GM18507 (cell line): ENCODE data around the gene AKTIP.
"Not testable (repeated sequence)": the region's sequence is repeated elsewhere in the genome, so short reads cannot be mapped to it uniquely, and the experiment has no call there.

Source experiments
- DNase-seq: peaks from one replicate; pipeline ENCODE4 v3.0.0; 2011; ENCODE audit warnings: low read depth; ENCODE audit not compliant: insufficient read length; ENCODE audit errors: extremely low spot score
- FAIRE-seq: peaks from 2 replicates; lab custom pipeline; 2011; peaks lifted over from hg19 to GRCh38; lab: Jason Lieb, UNC

The AKTIP gene

GRCh38 chr16:53502331-53503269 is at the start of gene AKTIP:
AKTIP (minus strand) TSS chr16:53503209; CDS start chr16:53500259, 2,950 bp downstream.
- FAIRE-seq (no peak), DNase-seq (no peak)

GRCh38 chr16:53549970-53550690 is 47.1 kb upstream of the AKTIP start:
- DNase-seq, result peak; percentile 40

GRCh38 chr16:53546988-53547391 is 44.0 kb upstream of the AKTIP start:
- DNase-seq (no peak), FAIRE-seq (no peak)

More at GRCh38 chr16:53549970-53550690, 47.1 kb upstream of the AKTIP start:
- FAIRE-seq, result peak; percentile 82

DNA sequence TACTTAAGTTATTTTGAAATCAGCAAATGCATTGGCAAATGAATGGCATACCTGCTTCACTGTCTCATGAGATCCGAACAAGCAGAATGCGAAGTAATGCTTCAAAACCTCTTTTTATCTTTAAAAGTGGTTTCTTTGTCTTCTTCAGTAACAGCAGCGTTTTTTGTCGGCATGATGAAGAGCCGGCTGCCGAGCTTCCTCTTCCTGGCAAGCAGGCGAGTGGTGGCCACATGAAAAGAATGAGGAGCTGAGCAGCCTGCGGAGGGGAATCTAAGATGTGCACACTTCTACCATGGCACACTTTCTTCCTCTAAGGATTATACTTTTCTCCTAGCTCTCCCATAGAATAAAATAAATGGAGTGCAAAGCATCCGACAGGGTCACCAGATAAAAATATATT is 42.4 kb upstream of the AKTIP start:
- FAIRE-seq (no peak), DNase-seq (no peak)

DNA sequence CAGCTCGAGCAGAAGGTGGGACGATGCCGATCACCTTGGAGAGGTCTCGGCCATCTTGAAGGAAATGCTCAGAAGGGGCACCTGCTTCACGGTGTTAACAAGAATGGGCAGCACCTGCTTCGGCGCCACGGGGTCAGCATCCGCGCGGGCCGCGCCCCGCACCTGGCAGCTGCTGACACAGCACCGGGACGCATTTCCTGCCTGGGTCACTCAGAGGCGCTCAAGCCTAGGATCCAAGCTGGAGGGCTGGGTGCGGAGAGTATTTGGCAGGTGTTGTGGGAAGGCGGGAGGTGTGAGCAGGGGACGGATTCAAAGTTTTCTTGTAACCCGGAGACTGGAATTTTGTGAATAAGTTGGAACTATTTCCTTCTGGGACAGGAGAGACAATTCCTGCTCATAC is 39.3 kb upstream of the AKTIP start:
- DNase-seq (no peak), FAIRE-seq (no peak)

DNA sequence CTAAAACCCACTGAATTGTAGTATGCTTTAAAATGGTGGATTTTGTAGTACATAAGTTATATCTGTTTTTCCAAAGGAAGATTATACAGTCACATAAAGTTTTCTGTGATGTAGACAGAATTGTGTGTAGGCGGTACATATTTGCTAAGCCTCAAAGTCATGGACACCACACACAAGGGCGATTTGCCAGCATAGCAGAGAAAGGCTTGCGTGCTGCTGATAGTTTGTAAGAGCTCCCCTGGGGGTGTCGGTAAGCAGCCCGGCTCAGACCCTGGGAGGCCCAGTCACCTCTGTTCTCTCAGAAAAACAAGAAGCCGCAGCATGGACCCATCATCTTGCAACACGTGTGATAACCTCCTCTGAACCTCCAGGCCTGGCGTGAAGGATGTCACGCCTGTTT is 38.3 kb upstream of the AKTIP start:
- DNase-seq (no peak), FAIRE-seq (no peak)

- not testable (repeated sequence) for FAIRE-seq
Observed at GRCh38 chr16:53539759-53540718, 37.0 kb upstream of the AKTIP start.

GRCh38 chr16:53539346-53539745 is 36.3 kb upstream of the AKTIP start:
- DNase-seq, FAIRE-seq: not testable (repeated sequence)

More at GRCh38 chr16:53539759-53540718, 37.0 kb upstream of the AKTIP start:
- DNase-seq, result not testable (repeated sequence)

DNA sequence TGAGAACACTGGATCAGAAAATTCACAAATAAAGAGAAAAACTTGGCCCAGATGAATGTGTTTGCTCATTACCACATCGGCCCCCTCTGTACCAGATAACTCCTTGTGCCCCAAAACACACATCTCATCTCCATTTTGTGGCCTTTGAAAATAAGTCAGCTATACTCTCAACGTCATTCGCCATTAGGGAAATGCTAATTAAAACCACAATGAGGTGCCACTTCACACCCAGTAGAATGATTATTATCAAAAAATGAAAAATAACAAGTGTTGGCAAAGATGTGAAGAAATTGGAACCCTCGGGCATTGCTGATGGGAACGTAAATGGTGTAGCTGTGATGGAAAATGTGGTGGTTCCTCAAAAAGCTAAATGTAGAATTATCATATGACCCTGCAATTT is 34.6 kb upstream of the AKTIP start:
- DNase-seq (no peak), FAIRE-seq (no peak)

GRCh38 chr16:53534206-53534605 is 31.2 kb upstream of the AKTIP start:
- DNase-seq (no peak), FAIRE-seq (no peak)

DNA sequence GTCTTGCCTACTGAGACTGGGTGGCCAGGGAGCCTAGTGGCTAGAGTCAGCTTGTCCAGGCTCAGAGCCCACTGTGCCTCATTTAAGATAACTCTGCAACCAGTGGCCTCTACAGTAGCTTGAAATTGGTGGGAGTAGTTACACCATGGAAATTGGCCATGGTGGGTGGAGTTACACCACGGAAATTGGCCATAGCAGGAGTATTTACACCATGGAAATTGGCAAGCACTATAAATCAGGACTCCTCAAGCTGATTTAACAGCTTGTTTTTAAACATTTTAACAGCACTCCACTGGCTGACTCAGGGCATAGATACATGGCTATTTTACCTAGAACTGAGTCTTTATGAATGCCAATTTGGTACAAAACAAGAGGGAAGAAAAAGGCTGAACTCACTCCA is 27.7 kb upstream of the AKTIP start:
- no peak for FAIRE-seq

DNA sequence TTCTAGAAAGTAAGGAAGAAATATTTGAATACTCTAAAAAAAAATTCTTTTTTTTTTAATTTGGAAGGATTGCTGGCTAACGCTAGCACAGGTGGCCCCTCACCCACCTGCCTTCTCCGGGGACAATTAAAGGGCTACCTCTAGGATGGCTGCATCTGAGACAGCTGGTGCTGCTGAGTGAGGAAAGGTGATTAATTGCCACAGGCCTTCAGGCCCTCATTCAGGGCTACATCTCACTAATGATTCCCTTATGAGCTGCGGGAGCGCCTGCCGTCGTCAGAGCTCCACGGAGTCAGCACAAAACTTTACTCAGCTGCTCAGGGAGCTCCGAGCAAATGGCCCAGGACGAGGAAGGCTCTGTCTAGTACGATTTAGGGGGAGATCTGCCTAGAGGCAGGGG is 27.0 kb upstream of the AKTIP start:
- FAIRE-seq, result no peak
- no peak for DNase-seq

More for the DNA sequence above, 27.7 kb upstream of the AKTIP start:
- DNase-seq, result no peak

- DNase-seq (no peak), FAIRE-seq (no peak)
Observed at GRCh38 chr16:53529513-53529912, 26.5 kb upstream of the AKTIP start.

GRCh38 chr16:53528797-53529196 is 25.8 kb upstream of the AKTIP start:
- FAIRE-seq (no peak), DNase-seq (no peak)

GRCh38 chr16:53523971-53524548 is 21.1 kb upstream of the AKTIP start:
- DNase-seq (no peak), FAIRE-seq (no peak)

GRCh38 chr16:53523126-53523804 is 20.3 kb upstream of the AKTIP start:
- DNase-seq, result no peak
- no peak for FAIRE-seq

DNA sequence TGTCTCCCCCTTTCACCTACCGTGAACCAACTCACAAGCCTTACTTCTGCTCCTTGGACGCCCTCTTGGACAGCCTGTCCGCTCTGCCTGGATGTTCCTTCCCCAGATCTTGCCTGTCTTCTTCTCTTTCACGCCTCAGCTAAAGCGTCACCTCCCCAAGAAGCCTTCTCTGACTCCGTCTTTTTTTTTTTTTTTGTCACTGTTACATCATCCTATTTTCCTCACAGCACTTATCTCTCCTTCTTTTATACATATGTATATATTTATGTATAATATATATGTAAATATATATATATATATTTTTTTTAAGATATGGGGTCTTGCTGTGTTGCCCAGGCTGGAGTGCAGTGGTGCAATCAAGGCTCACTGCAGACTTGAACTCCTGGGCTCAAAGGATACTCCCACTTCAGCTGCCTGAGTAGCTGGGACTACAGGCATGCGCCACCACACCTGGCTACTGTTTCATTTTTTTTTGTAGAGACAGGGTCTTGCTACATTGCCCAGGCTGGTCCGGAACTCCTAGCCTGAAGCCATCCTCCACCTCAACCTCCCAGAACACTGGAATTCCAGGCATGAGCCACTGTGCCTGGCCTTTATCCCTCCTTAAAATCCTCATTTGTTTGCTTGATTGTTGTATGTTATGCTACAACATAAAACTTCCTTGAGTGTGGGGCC is 16.5 kb upstream of the AKTIP start:
- DNase-seq, result no peak
- FAIRE-seq, result no peak
